ENCODE measurements around the gene SCART1. TPM values are rescaled to one million over a fixed set of nuclear protein-coding genes. Genes with fewer than 3 reads are reported as not detected.
A peak's percentile ranks its signal among the peaks of the same experiment; 100 is the strongest.
"Not testable (repeated sequence)": the region's sequence is repeated elsewhere in the genome, so short reads cannot be mapped to it uniquely, and the experiment has no call there.

The SCART1 gene
- polyA plus RNA-seq, 1 donor from 2014 or later = not detected

- H3K9me3 Mint-ChIP-seq = no peaks in the 10 kb centered on the region
- H3K36me3 Mint-ChIP-seq = peaks cover 2% of the 10 kb centered on the region
- no peaks in the 10 kb centered on the region for H3K4me1 Mint-ChIP-seq
- peak overlapping the region in 3 of 4 donors; percentile 48 to 65 (median 63) for H3K4me3 Mint-ChIP-seq
- H3K27me3 Mint-ChIP-seq = peaks cover 11% of the 10 kb centered on the region
- H3K27ac Mint-ChIP-seq = no peak overlapping the region
These were observed 30.7 kb upstream of the SCART1 start for GRCh38 chr10:133422807-133423771.

DNA sequence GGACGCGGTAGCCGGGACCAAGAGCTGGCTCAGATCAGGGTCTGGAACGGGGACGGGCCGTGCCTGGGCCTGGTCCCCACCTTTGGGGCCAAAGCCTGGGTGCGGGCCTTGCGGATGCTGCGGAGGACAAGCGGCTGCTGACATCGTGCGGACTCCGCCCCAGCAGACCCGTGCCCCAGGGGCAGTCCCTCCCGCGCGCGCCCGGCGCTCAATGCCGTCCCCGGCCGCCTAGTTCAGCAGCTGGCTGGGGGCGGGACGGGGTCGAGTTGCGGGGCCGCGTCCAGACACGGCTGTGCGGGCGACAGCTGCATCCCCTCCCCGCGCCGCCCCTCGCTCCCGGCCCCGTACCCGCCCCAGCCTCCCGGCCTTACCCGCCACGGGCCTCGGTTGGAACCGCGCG, 29.6 kb upstream of the SCART1 start:
- not testable (repeated sequence) for H3K4me1 Mint-ChIP-seq, H3K4me3 Mint-ChIP-seq, H3K27ac Mint-ChIP-seq, H3K36me3 Mint-ChIP-seq, H3K9me3 Mint-ChIP-seq
- peaks cover 11% of the 10 kb centered on the region for H3K27me3 Mint-ChIP-seq

DNA sequence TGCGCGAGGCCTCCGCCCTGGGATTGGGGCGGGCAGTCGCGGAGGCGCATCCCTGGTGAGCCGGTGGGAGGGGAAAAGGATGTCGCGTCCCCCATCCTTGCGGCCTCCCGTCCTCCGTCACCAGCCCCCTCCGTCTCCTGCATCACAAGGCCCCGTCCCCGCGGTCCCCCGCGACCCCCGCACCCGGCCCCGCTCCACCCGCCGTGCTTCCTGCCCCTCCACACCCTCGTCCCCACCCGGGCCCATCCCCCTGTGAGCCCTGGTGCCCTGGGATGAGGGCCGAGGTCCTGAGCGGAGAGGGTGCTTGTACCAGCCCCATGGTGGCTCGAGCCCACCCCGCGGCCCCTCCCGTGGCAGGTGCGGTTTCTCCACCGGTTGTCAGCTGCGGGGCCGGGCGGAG, 29.1 kb upstream of the SCART1 start, which contains the start of gene SPRN:
Gene SPRN (minus strand): TSS at position 25 of the 400 bp plus-strand sequence. CDS start 944 bp downstream, outside the sequence.
- H3K36me3 Mint-ChIP-seq, H3K27ac Mint-ChIP-seq, H3K9me3 Mint-ChIP-seq, H3K4me1 Mint-ChIP-seq: not testable (repeated sequence)
- peaks cover 11% of the 10 kb centered on the region for H3K27me3 Mint-ChIP-seq
- peak within 1 kb of the TSS in 3 of 4 donors; percentile 48 to 65 (median 63) for H3K4me3 Mint-ChIP-seq

- not testable (repeated sequence) for H3K4me3 Mint-ChIP-seq, H3K4me1 Mint-ChIP-seq, H3K36me3 Mint-ChIP-seq, H3K27ac Mint-ChIP-seq, H3K9me3 Mint-ChIP-seq, H3K27me3 Mint-ChIP-seq
These were observed 24.2 kb upstream of the SCART1 start for GRCh38 chr10:133429571-133429970.

DNA sequence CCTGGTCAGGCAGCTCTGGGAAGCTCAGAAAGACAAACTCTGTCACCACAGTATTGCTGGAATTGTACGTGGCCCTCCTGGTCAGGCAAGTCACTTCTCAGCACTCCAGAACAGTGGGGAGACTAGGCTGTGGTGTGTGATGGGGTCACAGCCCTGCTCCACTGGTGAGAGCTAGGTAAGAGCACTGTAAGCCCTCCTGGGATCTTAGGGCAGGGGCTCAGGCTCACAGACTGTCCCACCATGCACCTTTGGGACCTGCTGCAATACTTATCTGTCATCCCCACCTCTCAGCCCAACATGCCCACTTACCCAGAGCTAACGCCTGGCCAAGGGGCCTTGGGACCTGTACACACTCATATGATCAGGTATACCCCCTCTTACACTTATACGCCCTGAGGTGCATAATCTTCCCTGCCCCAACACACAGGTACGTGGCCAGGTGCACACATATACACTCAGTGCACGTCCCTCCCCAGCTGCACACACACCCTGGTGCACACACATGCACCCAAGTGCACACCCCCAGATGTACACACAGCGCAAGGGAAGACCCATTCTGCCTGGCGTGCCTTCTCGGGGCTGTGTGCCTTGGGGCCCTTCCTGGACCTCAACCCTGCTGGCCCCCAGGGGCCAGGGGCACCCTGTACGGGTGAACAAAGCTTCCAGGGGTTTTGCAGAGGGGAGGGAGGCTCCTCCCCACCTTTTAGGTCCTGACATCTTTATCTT, 21.7 kb upstream of the SCART1 start:
- H3K27ac Mint-ChIP-seq, H3K4me1 Mint-ChIP-seq, H3K36me3 Mint-ChIP-seq, H3K9me3 Mint-ChIP-seq, H3K27me3 Mint-ChIP-seq, H3K4me3 Mint-ChIP-seq: not testable (repeated sequence)

GRCh38 chr10:133432789-133433188, 21.0 kb upstream of the SCART1 start:
- not testable (repeated sequence) for H3K27me3 Mint-ChIP-seq, H3K4me1 Mint-ChIP-seq, H3K4me3 Mint-ChIP-seq, H3K36me3 Mint-ChIP-seq, H3K27ac Mint-ChIP-seq, H3K9me3 Mint-ChIP-seq

DNA sequence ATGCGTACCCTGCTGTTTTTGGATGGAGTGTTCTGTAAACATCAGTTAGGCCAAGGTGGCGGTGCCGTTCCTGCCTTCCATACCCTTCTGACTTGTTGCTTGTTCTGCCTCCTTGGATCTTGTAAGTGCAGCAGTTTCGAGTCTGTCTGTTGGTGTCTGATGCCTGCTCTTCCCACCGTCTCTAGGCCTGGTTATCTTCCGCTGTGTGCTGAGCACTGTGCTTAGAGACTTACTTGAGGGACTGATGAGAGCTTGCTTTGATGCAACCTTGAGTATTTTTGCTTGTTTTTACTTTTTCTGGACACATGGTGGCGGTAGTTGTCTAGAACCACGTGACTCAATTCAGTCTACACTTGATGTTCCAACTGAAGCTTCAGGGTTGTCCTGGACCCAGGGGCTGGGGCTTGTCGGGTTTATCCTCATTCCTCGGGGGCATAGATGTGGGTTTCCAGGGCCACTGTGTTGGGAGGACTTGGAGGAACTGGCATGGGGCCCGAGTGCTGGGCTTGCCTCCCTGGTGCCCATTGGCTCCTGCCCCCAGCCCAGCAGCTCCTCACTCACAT, 15.0 kb upstream of the SCART1 start:
- peak overlapping the region in 1 of 3 donors; percentile 50 for H3K27ac Mint-ChIP-seq
- H3K9me3 Mint-ChIP-seq = peaks cover 0 to 2% (median 0%) of the 10 kb centered on the region in 3 donors
- peaks cover 6% of the 10 kb centered on the region for H3K27me3 Mint-ChIP-seq
- H3K4me3 Mint-ChIP-seq = no peak overlapping the region
- peaks cover 0 to 7% (median 0%) of the 10 kb centered on the region in 3 donors for H3K4me1 Mint-ChIP-seq
- H3K36me3 Mint-ChIP-seq = no peaks in the 10 kb centered on the region

DNA sequence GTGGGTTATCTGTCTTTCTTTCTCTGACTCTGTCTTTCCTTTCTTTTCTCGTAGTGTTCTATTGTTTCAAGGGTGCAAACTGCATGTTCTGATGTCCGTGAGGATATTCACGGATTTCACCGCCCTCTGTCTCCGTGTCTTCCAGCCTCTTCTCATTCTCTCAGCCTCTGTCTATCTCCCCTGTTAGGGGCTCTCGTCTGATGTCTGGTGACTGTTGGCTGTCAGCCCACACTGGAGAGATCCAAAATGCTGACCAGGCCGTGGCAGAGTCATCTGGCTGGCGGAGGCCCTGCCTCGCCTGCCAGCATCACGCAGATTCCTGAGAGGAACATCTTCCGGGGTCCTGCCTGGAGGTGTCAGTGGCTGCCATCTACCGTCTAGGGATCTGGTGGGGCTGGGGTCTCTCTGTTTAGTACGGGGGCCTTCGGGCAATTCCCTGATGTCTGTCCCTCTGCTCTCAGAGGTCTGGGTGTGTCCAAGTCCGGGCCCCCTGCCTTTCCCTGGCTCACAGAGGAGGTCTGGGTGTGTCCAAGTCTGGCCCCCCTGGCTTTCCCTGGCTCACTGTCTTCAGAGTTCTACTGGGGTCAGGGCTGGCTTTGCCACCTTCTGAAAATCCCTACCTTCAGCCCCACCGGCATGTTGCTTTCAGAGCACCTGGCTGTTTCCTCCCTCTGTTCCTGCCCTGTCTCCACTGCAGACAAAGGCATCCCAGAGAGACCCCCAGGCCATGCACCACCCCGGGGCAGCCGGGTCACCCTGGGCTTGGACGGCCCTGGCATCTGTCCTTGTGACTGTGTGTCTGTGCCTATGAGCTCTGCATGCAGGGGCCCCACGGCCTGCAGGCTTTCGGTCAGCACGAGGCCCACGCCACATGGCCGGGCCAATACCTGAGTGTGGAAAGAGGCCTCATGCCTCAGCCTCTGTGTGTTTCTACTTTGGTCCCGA, 14.0 kb upstream of the SCART1 start:
- Mint-ChIP-seq H3K4me1 (peaks cover 0 to 7% (median 0%) of the 10 kb centered on the region in 3 donors), H3K36me3 (no peaks in the 10 kb centered on the region), H3K9me3 (peaks cover 0 to 2% (median 0%) of the 10 kb centered on the region in 3 donors), H3K27me3 (peaks cover 6% of the 10 kb centered on the region), H3K27ac (peak overlapping the region in 1 of 3 donors; percentile 39), H3K4me3 (no peak overlapping the region)

DNA sequence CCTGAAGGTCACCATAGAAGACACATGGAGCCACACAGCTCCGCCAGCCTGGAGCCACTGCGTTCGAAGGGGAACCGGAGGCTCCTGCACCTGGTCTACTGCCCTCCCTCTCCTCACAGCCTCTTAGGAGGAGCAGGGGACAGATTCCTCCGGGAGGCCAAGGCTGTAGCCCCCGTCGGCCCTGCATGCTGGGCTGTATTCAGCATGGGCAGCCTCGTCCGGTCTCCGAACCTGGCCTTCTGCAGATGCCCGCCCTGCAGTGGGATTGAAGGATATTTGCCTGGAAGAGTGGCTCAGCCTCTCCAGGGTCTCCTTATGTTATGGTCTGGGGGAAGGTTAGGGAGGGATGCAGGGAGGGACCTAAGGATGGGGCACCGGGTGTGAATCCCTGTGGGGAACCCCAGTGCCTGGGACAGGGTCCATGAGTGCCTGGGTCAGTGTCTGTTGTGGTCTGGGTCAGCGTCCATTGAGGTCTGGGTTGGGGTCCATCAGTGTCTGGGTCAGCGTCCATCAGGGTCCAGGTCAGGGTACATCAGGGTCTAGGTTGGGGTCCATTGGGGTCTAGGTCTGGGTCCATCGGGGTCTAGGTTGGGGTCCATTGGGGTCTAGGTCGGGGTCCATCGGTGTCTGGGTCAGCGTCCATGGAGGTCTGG, 13.0 kb upstream of the SCART1 start:
- H3K27me3 Mint-ChIP-seq = peaks cover 6% of the 10 kb centered on the region
- peaks cover 0 to 6% (median 0%) of the 10 kb centered on the region in 3 donors for H3K9me3 Mint-ChIP-seq
- no peaks in the 10 kb centered on the region for H3K36me3 Mint-ChIP-seq
- no peak overlapping the region for H3K4me3 Mint-ChIP-seq
- H3K4me1 Mint-ChIP-seq = peaks cover 0 to 7% (median 0%) of the 10 kb centered on the region in 3 donors
- H3K27ac Mint-ChIP-seq = no peak overlapping the region

- not testable (repeated sequence) for H3K36me3 Mint-ChIP-seq, H3K27me3 Mint-ChIP-seq, H3K27ac Mint-ChIP-seq, H3K4me1 Mint-ChIP-seq, H3K9me3 Mint-ChIP-seq
- peak overlapping the region in 1 of 4 donors; percentile 60 for H3K4me3 Mint-ChIP-seq
These were observed 12.4 kb upstream of the SCART1 start for GRCh38 chr10:133441356-133441755.

- H3K27me3 Mint-ChIP-seq = peaks cover under 1% of the 10 kb centered on the region
- H3K27ac Mint-ChIP-seq = no peak overlapping the region
- peaks cover 3 to 6% (median 3%) of the 10 kb centered on the region in 3 donors for H3K9me3 Mint-ChIP-seq
- peak overlapping the region in 1 of 4 donors; percentile 82 for H3K4me3 Mint-ChIP-seq
- peaks cover 0 to 7% (median 0%) of the 10 kb centered on the region in 3 donors for H3K4me1 Mint-ChIP-seq
- H3K36me3 Mint-ChIP-seq = peaks cover 1% of the 10 kb centered on the region
These were observed 12.0 kb upstream of the SCART1 start for GRCh38 chr10:133441780-133442179.

- Mint-ChIP-seq H3K4me3 (peak overlapping the region in 1 of 4 donors; percentile 82), H3K27ac (no peak overlapping the region), H3K4me1 (peaks cover 0 to 7% (median 0%) of the 10 kb centered on the region in 3 donors), H3K9me3 (peaks cover 3 to 8% (median 4%) of the 10 kb centered on the region in 3 donors), H3K27me3 (no peaks in the 10 kb centered on the region), H3K36me3 (peaks cover 2% of the 10 kb centered on the region)
These were observed 11.4 kb upstream of the SCART1 start for GRCh38 chr10:133442191-133442966.
